Measurements from ENCODE around the gene SH3GL1. TPM values are rescaled to one million over a fixed set of nuclear protein-coding genes. Genes with fewer than 3 reads are reported as not detected.

The SH3GL1 gene
- total RNA-seq (10 to 100 TPM; 40.1 to 45.6 TPM), polyA plus RNA-seq (10 to 100 TPM; 19.7 to 28.2 TPM)

- Mint-ChIP-seq H3K36me3 (peaks cover 4 to 21% of the 10 kb centered on the region in 2 donors), H3K27me3 (no peaks in the 10 kb centered on the region), H3K9me3 (peaks cover 0 to 2% (median 0%) of the 10 kb centered on the region in 8 donors), H3K27ac (peak within 1 kb of the TSS; percentile 96 to 100 (median 99)), H3K4me1 (peaks cover 30 to 75% (median 56%) of the 10 kb centered on the region in 4 donors), H3K4me3 (peak within 1 kb of the TSS; percentile 82 to 94 (median 92))
- H3K27ac ChIP-seq (ENCODE audit: low read depth, low read length), result peak within 1 kb of the TSS; percentile 89
- H3K27me3 ChIP-seq (ENCODE audit: insufficient read depth, low read length), result no peaks in the 10 kb centered on the region
- intact Hi-C loops (cut with micrococcal nuclease), result loop anchor here (1.0 to 5.0 kb wide), 7 partner anchors 20 to 322 kb away; partner anchors contain the start of genes DPP9, MPND, TNFAIP8L1 and UBXN6
- peak; percentile 89 to 95 (median 92) for DNase-seq
- H3K4me3 ChIP-seq (ENCODE audit: low read length in 2 of 2), result peak within 1 kb of the TSS; percentile 53 to 59
- no peaks in the 10 kb centered on the region for H3K9me3 ChIP-seq (ENCODE audit: control insufficient read depth in 1 of 2, low read length in 2 of 2)
- H3K4me1 ChIP-seq (ENCODE audit: insufficient read depth, low read length), result peaks cover 54% of the 10 kb centered on the region
- ChIA-PET POLR2A (ENCODE audit: partially characterized antibody) (interaction anchor here (0.6 to 2.9 kb wide), 17 partner anchors 9 to 154 kb away, joined by 3 to 85 read pairs (median 6); partner anchors contain the start of genes HDGFL2, MPND, STAP2 and YJU2), CTCF (ENCODE audit: partially characterized antibody) (interaction anchor here (0.6 to 3.0 kb wide), 18 partner anchors 9 to 1678 kb away, joined by 3 to 25 read pairs (median 4); partner anchors contain the start of genes HDGFL2 and YJU2)
- peaks cover 6% of the 10 kb centered on the region for H3K36me3 ChIP-seq (ENCODE audit: insufficient read depth, low read length)
Observed at GRCh38 chr19:4400135-4400936, at the start of gene SH3GL1. SH3GL1 (minus strand) TSS chr19:4400547; CDS start chr19:4400368, 179 bp downstream.

DNA sequence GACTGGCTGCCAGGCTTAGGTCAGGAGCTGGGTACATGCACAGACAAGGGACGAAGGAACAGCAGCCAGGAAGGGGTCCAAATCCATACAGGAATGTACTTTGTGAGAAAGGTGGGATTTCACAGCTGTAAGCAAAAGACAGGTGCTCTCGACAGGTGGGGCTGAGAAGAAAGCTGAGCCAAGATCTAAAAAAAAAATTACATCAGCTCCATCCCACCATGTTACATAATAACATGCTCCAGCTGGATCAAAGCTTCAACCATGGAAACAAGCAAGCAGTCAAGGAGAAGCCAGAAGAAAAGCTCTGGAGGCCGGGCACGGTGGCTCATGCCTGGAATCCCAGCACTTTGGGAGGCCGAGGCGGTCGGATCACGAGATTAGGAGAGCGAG lies 49.3 kb upstream of the SH3GL1 start:
- Histone ChIP-seq H3K4me3 (ENCODE audit: low read length in 2 of 2) (no peak overlapping the region), H3K27me3 (ENCODE audit: insufficient read depth, low read length) (no peaks in the 10 kb centered on the region), H3K36me3 (ENCODE audit: insufficient read depth, low read length) (peaks cover 58% of the 10 kb centered on the region), H3K27ac (ENCODE audit: low read depth, low read length) (no peak overlapping the region), H3K4me1 (ENCODE audit: insufficient read depth, low read length) (no peaks in the 10 kb centered on the region), H3K9me3 (ENCODE audit: control insufficient read depth in 1 of 2, low read length in 2 of 2) (no peaks in the 10 kb centered on the region)
- Mint-ChIP-seq H3K27me3 (no peaks in the 10 kb centered on the region), H3K4me3 (no peak overlapping the region), H3K36me3 (peaks cover 11 to 48% of the 10 kb centered on the region in 2 donors), H3K27ac (peak overlapping the region in 1 of 7 donors; percentile 87), H3K4me1 (peaks cover 0 to 1% (median under 1%) of the 10 kb centered on the region in 4 donors), H3K9me3 (no peaks in the 10 kb centered on the region)
- POLR2A ChIA-PET (ENCODE audit: partially characterized antibody), result interaction anchor here (1.0 to 1.5 kb wide), 2 partner anchors 21 to 22 kb away, joined by 3 read pairs; partner anchors contain the start of gene HDGFL2
- CTCF ChIA-PET (ENCODE audit: partially characterized antibody), result interaction anchor here (0.9 kb wide), 1 partner anchor 183 kb away, joined by 3 read pairs; no protein-coding TSS in a partner anchor
- no peak for DNase-seq
- intact Hi-C loops (cut with micrococcal nuclease), result no loop called here

- peaks cover 0 to 3% (median under 1%) of the 10 kb centered on the region in 4 donors for H3K4me1 Mint-ChIP-seq
- H3K27ac Mint-ChIP-seq, result peak overlapping the region in 1 of 7 donors; percentile 87
- no peak overlapping the region for H3K4me3 Mint-ChIP-seq
- H3K27me3 Mint-ChIP-seq, result no peaks in the 10 kb centered on the region
- Histone ChIP-seq H3K9me3 (ENCODE audit: control insufficient read depth in 1 of 2, low read length in 2 of 2) (no peaks in the 10 kb centered on the region), H3K4me3 (ENCODE audit: low read length in 2 of 2) (no peak overlapping the region), H3K27me3 (ENCODE audit: insufficient read depth, low read length) (no peaks in the 10 kb centered on the region), H3K4me1 (ENCODE audit: insufficient read depth, low read length) (no peaks in the 10 kb centered on the region), H3K36me3 (ENCODE audit: insufficient read depth, low read length) (peaks cover 53% of the 10 kb centered on the region), H3K27ac (ENCODE audit: low read depth, low read length) (no peak overlapping the region)
- no peak for DNase-seq
- intact Hi-C loops (cut with micrococcal nuclease), result no loop called here
- peaks cover 11 to 53% of the 10 kb centered on the region in 2 donors for H3K36me3 Mint-ChIP-seq
- ChIA-PET CTCF (ENCODE audit: partially characterized antibody) (interaction anchor here (0.9 kb wide), 1 partner anchor 182 kb away, joined by 3 read pairs; no protein-coding TSS in a partner anchor), POLR2A (ENCODE audit: partially characterized antibody) (interaction anchor here (1.5 kb wide), 1 partner anchor 22 kb away, joined by 3 read pairs; no protein-coding TSS in a partner anchor)
- no peaks in the 10 kb centered on the region for H3K9me3 Mint-ChIP-seq
Observed at GRCh38 chr19:4449022-4449638, 48.8 kb upstream of the SH3GL1 start.

GRCh38 chr19:4448147-4448985 lies 48.0 kb upstream of the SH3GL1 start:
- Mint-ChIP-seq H3K4me3 (no peak overlapping the region), H3K9me3 (no peaks in the 10 kb centered on the region), H3K27ac (no peak overlapping the region), H3K27me3 (no peaks in the 10 kb centered on the region), H3K36me3 (peaks cover 11 to 53% of the 10 kb centered on the region in 2 donors), H3K4me1 (peaks cover 0 to 3% (median under 1%) of the 10 kb centered on the region in 4 donors)
- Histone ChIP-seq H3K27me3 (ENCODE audit: insufficient read depth, low read length) (no peaks in the 10 kb centered on the region), H3K4me3 (ENCODE audit: low read length in 2 of 2) (no peak overlapping the region), H3K4me1 (ENCODE audit: insufficient read depth, low read length) (no peaks in the 10 kb centered on the region), H3K9me3 (ENCODE audit: control insufficient read depth in 1 of 2, low read length in 2 of 2) (no peaks in the 10 kb centered on the region), H3K27ac (ENCODE audit: low read depth, low read length) (no peak overlapping the region), H3K36me3 (ENCODE audit: insufficient read depth, low read length) (peaks cover 51% of the 10 kb centered on the region)
- CTCF ChIA-PET (ENCODE audit: partially characterized antibody), result no interaction called here
- intact Hi-C loops (cut with micrococcal nuclease), result no loop called here
- no peak for DNase-seq
- POLR2A ChIA-PET (ENCODE audit: partially characterized antibody), result interaction anchor here (1.5 kb wide), 1 partner anchor 23 kb away, joined by 3 read pairs; no protein-coding TSS in a partner anchor

DNA sequence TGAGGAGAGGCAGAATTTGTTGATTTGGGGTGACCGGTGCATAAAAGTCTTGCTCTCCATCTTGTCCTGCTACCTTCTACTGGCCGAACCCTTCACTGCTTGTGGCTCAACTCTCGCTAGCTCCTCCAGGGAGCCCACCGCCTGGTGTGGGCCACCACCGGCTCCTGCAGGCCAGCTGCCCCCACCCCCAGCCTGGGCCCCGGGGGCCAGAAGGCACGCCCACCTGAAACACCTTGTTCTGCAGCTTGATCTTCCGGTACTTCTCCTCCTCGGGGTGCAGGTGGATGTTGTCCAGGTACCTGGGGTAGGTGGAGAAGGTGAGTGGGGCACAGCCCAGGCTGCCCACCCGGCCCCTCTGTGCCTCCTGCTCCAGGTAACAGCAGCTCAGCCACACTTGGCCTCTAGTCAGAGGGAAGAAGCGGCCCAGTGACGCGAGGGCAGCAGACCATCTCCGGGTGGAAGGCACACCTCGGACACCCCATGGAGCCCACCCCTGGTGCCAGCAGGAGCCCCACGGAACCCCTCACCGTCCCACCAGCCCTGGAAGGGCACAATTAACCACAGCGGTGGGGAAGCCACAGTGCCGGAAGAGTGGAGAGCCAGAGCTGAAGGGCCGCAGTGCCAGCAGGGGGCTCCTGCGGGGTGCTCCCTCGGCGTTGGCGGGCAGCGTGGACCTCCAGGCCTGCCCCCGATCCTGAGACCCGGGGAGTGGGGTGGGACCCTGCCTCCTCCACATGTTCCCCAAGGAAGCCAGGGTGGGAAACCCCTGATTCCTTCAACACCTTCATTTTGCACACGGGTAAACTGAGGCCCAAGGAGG lies 47.2 kb upstream of the SH3GL1 start:
- Mint-ChIP-seq H3K27ac (no peak overlapping the region), H3K36me3 (peaks cover 11 to 44% of the 10 kb centered on the region in 2 donors), H3K9me3 (no peaks in the 10 kb centered on the region), H3K4me1 (peaks cover 0 to 3% (median under 1%) of the 10 kb centered on the region in 4 donors), H3K27me3 (no peaks in the 10 kb centered on the region), H3K4me3 (no peak overlapping the region)
- intact Hi-C loops (cut with micrococcal nuclease), result no loop called here
- Histone ChIP-seq H3K27ac (ENCODE audit: low read depth, low read length) (no peak overlapping the region), H3K4me1 (ENCODE audit: insufficient read depth, low read length) (no peaks in the 10 kb centered on the region), H3K36me3 (ENCODE audit: insufficient read depth, low read length) (peaks cover 44% of the 10 kb centered on the region), H3K27me3 (ENCODE audit: insufficient read depth, low read length) (no peaks in the 10 kb centered on the region), H3K9me3 (ENCODE audit: control insufficient read depth in 1 of 2, low read length in 2 of 2) (no peaks in the 10 kb centered on the region), H3K4me3 (ENCODE audit: low read length in 2 of 2) (no peak overlapping the region)
- CTCF ChIA-PET (ENCODE audit: partially characterized antibody), result no interaction called here
- DNase-seq, result no peak
- POLR2A ChIA-PET (ENCODE audit: partially characterized antibody), result no interaction called here

GRCh38 chr19:4446704-4447200 lies 46.4 kb upstream of the SH3GL1 start:
- Mint-ChIP-seq H3K27ac (no peak overlapping the region), H3K27me3 (no peaks in the 10 kb centered on the region), H3K36me3 (peaks cover 11 to 41% of the 10 kb centered on the region in 2 donors), H3K9me3 (no peaks in the 10 kb centered on the region), H3K4me3 (no peak overlapping the region), H3K4me1 (peaks cover 0 to 8% (median 5%) of the 10 kb centered on the region in 4 donors)
- Histone ChIP-seq H3K36me3 (ENCODE audit: insufficient read depth, low read length) (peaks cover 40% of the 10 kb centered on the region), H3K27me3 (ENCODE audit: insufficient read depth, low read length) (no peaks in the 10 kb centered on the region), H3K9me3 (ENCODE audit: control insufficient read depth in 1 of 2, low read length in 2 of 2) (no peaks in the 10 kb centered on the region), H3K4me1 (ENCODE audit: insufficient read depth, low read length) (no peaks in the 10 kb centered on the region), H3K27ac (ENCODE audit: low read depth, low read length) (no peak overlapping the region), H3K4me3 (ENCODE audit: low read length in 2 of 2) (no peak overlapping the region)
- ChIA-PET CTCF (ENCODE audit: partially characterized antibody) (no interaction called here), POLR2A (ENCODE audit: partially characterized antibody) (no interaction called here)
- no peak for DNase-seq
- intact Hi-C loops (cut with micrococcal nuclease), result no loop called here
